Tongue (tissue), 2 donors: ENCODE data around the gene ADAM17. TPM values are rescaled to one million over a fixed set of nuclear protein-coding genes. Genes with fewer than 3 reads are reported as not detected.

Experiments
- DNase-seq: peaks from one replicate; pipeline ENCODE4 v3.0.0-alpha.2; 2015
- total RNA-seq: library from RNA; depleted of rRNA; stranded (reverse); fragments of >200 nt; gene quantifications from one replicate; pipeline ENCODE4 v1.2.3, GENCODE V29; 2014

ADAM17 gene
- total RNA-seq, 1 donor from 2014 or later, result 29.8 TPM

DNA sequence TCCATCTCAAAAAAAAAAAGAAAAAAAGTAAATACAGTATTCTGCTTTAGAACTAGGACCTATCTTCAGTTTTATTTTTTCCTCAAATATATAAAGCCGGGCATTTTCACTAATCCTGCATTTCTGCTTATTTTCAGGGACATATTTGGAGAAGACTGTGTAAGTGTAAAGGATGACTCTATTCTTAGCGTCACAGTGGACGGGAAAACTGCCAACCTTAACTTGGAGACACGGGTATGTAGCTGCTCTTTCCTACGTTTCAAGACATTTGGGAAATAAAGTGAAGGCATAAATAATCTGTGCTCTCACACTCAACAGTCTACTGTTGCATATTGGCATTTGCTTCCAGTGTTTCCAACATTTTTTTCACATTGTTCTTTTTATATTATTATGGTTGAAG lies 84.4 kb downstream of the ADAM17 start:
- no peak for DNase-seq

DNA sequence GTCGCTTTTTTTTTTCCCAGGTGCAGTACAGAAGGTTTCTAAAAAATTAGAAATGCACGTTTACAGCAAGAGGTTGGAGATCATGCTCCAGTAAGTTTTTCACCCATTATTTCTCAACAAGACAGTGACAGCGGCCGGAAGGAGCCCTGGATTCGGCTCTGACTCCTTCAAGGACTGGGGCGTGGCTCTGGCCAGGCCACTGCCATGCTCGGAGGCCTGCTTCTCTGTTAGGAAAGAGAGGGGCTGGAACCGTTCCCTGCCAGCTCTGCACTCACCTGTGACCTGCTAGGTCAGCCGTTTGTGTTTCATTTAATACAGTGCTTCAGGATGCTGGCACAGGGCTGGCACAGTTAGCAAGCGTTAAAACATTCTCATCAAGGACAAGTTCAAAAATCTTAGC lies 87.9 kb downstream of the ADAM17 start:
- no peak for DNase-seq

DNA sequence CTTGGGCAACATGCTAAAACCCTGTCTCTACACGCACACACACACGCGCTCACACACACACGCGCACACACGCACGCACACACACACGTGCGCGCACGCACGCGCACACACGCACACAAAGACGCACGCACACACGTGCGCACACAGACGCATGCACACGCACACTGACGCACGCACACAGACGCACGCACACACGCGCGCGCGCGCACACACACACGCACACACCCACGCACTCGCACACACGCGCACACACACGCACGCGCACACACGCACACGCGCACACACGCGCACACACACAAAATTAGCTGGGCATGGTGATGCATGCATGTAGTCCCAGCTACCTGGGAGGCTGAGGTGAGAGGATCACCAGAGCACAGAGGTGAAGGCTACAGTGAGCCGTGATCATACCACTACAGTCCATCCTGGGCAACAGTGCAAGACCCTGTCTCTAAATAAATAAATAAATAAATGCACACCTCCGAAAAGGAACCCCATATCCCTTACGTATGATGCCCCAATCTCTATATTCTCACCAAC lies 89.4 kb downstream of the ADAM17 start:
- no peak for DNase-seq

DNA sequence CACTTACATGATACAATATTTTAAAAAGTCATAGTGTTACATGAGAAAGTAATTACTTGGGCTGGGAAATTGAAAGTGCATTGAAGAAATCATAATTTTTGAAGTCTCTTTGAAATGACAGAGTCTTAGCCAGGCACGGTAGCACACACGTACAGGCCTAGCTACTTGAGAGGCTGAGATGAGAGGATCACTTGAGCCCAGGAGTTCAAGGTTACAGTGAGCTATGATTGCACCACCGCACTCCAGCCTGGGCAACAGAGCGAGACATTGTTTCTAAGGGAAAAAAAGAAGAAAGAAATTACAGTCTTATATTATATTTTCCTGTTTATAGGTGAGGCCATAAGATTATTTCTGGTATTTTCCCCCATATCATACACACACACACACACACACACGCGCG lies 90.5 kb downstream of the ADAM17 start:
- DNase-seq, result no peak

- no peak for DNase-seq
These were observed 92.0 kb downstream of the ADAM17 start for GRCh38 chr2:9463698-9464034.

DNA sequence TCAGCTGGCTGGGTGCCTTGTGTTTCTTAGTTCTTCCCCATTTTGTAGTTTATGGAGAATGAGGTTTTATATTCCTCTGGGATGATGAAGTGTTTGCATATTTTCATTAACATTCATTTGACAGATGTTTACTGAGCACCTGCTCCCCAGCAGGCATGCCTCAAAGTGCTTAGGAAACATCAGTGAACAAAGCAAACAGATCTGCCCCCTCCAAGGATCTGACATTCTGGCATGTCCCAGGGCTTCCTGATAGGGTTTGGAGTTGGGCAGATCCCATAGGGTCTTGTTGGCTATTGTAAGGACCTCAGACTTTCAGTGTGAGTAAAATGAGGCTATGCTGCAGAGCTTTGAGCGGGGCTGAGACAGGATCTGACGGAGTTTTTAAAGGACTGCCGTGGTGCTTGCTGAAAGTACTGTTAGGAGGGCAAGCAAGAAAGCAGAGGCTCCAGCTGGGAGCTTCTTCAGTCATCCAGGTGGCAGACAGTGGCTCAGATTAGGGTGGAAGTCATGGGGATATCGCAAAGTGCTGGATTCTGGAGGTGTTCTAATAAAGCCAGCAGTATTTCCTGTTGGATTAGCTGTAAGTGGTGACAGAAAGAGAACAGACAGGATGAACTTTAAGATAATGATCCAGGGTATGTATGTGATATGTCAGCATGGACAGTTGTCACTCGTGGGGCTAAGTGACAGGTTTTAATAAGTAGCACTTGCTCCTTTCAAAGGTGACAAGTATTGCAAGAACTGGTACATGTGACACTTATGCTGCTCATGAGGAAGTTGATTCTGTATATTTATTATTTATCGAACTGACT lies 92.5 kb downstream of the ADAM17 start:
- peak; percentile 20 for DNase-seq

DNA sequence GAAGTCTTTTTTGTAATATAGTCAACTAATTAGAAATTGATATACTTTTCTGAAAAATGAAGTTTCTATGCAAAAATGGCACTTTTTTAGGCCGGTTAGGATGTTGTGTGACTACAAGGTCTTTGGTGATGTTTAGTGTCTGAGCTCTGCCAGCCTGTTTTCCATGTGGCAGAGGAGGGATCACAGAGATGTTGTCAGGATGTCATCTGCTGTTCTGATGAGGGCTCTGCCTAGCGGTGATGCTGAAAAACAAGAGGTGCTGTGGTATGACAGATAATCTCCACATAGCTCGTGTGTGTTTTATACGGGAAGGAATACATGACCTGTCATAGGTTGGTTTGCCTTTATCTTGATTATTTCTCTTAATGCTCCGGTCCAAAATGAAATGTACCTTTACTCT lies 93.3 kb downstream of the ADAM17 start:
- no peak for DNase-seq

DNA sequence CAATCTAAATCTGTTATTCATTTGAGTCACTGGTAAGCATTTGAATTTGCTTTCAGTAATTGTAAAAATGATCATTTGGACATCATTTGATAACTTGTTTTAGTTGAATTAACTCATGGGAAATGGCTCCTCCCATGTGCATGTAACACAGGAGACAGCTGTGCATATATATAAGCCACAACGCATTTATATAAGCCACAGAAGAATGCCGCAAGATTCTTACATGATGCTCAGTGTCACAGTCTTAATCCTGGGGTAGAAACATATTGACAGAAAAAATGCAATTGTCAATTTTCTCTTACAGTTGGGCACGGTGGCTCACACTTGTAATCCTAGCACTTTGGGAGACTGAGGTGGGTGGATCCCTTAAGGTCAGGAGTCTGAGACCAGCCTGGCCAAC lies 94.6 kb downstream of the ADAM17 start:
- no peak for DNase-seq

- DNase-seq, result no peak
These were observed 95.1 kb downstream of the ADAM17 start for GRCh38 chr2:9460441-9461017.

DNA sequence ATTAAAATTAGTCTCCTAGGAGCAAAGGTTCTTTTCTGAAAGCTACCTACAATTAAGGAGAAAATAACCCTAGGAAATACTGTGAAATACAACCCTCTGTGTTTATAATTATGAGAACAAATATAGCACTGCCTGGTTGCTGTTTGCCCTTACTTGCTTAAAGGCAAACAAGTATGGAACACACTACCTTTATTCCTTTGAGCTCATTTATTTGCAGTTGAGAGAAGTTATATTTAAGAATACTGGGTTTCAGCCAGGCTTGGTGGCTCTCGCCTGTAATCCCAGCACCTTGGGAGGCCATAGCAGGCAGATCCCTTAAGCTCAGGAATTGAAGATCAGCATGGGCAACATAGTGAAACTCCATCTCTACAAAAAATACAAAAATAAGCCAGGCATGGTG lies 104.4 kb downstream of the ADAM17 start:
- DNase-seq, result no peak

DNA sequence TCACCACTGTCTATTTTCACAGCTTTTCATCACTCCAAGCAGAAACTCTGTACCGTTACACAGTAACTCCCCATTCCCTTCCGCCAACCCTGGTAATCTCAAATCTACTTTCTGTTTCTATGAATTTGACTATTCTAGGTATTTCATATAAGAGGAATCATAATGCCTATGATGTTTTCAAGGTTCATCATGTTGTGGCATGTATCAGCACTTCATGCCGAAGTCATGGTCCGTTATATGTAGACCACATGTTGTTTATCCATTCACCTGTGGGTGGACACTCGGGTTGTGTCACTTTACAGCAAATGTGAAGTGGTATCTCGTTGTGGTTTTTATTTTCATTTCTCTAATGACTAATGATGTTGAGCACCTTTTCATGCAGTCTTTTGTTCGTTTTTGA lies 110.5 kb downstream of the ADAM17 start:
- DNase-seq, result no peak

GRCh38 chr2:9443526-9443925 lies 112.1 kb downstream of the ADAM17 start:
- no peak for DNase-seq

- DNase-seq, result no peak
These were observed 114.1 kb downstream of the ADAM17 start for GRCh38 chr2:9441556-9441955.

- DNase-seq, result peak; percentile 13
These were observed 115.4 kb downstream of the ADAM17 start for GRCh38 chr2:9440058-9440727.

GRCh38 chr2:9439536-9439935 lies 116.1 kb downstream of the ADAM17 start:
- no peak for DNase-seq

Other genes with a start within 250 kb of the ADAM17 start
- gene ITGB1BP1, start 132.3 kb downstream of the ADAM17 start, total RNA-seq, result 34.9 TPM
- 33.4 TPM for gene CPSF3, start 132.2 kb downstream of the ADAM17 start, total RNA-seq
- 36.6 TPM for gene IAH1, start 81.3 kb downstream of the ADAM17 start, total RNA-seq
- 178 TPM for gene YWHAQ, start 75.2 kb upstream of the ADAM17 start, total RNA-seq